GM19438 (cell line): ENCODE data around the gene C4orf50.

ENCODE experiments used
- ATAC-seq: cut with Tn5 transposase; IDR thresholded peaks from one replicate; pipeline ENCODE4 v1.9.1; 2021; ENCODE audit warnings: low read depth; ENCODE audit not compliant: unreplicated experiment

Gene C4orf50

DNA sequence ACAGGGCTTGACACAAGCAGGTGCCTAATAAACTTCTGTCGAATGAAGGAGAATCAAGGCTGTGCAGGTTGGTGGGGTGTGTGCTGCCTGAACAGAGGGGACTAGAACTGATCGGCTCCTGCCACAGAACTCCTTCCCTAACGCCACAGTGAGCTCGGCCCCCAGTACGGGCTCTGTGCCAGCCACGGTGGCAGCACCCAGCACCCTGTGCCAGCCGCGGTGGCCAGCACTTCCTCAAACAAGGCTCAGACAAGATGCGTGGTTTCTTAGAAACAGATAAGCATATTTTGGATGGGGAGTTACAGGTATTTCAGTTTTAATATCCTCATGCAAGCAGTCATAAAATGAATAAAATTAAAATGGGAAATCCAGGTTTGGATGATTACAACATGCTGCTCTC, 26.0 kb upstream of the C4orf50 start:
- no peak for ATAC-seq

DNA sequence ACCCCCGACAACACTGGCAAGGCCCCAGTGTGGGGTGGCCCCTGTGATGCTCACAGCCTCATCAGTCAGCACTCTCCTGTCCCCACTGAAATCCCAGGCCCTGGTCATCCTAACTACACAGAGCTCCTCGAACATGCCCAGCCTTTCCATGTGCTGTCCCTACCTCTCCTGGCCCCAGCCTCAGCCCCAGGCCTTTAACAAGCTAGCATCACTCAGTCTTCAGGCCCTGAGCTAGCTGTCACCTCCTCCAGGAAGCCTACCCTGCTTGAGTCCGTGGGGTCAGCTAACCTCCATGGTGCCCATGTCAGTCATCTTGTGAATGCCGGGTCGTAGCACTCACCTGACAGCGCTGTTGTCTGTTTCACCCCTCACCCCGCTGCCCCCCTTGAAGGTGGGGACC, 25.6 kb upstream of the C4orf50 start:
- no peak for ATAC-seq

- ATAC-seq = no peak
Measured at GRCh38 chr4:6043188-6043587, 25.0 kb upstream of the C4orf50 start.

DNA sequence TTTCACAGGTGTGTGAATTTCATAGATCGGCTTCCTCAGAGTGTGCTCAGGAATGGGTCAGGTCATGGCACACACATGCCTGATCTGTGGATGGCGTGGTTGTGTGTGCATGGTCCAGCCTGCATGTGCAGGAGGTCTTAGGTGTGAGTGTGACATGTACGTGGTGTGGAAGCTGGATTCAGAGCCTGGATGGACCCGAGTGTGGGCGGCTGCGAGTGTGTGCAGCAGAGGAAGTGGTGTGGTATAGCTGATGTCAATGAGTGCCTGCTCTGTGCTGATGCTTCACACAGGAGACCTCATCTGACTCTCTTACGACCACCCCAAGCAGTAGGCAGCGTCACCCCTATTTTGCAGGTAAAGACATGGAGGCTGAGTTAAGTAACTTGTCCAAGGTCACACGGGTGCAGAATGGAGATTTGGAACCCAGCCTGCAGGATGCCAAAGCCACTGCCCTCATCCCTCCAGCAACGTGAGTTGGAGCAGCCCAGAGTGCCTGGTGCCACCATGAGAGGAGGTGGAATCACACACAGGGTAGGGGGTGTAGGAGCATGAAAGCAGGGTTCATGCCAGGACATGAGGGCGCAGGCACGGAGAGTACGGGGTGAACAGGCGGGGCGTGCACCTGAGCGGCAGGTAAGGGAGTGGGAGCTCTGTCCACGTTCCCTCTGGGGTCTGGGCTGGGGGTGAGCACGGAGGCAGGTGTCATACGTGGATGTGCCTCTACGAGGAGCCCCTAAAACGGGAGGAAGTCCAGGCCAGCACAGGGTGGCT, 24.2 kb upstream of the C4orf50 start:
- ATAC-seq = no peak

- no peak for ATAC-seq
Measured at GRCh38 chr4:6041800-6042199, 23.6 kb upstream of the C4orf50 start.

DNA sequence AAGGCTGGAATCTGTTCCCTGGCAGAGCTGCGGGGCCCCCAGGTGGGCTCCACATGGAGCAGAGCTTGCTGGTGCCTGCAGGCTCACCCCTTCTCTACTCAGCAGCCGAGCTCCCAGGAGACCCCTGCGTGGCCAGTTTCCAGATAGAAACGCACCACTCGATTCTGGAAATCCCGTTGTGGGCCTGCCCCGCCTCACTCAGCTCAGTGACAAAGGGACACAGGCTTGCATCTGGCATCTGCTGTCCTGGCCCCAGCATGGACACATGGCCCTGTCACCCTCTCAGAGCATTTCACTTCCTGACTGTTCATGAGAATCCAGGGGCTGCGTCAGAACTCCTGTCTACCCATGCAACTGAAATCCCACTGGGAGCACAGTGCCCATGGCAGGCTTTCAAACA, 20.5 kb upstream of the C4orf50 start:
- ATAC-seq = no peak

- no peak for ATAC-seq
Measured at GRCh38 chr4:6035786-6036185, 17.6 kb upstream of the C4orf50 start.

- ATAC-seq = no peak
Measured at GRCh38 chr4:6033381-6033780, 15.2 kb upstream of the C4orf50 start.

GRCh38 chr4:6032249-6033244, 14.3 kb upstream of the C4orf50 start:
- no peak for ATAC-seq

GRCh38 chr4:6031846-6032245, 13.6 kb upstream of the C4orf50 start:
- no peak for ATAC-seq

GRCh38 chr4:6030679-6031078, 12.4 kb upstream of the C4orf50 start:
- ATAC-seq = no peak

DNA sequence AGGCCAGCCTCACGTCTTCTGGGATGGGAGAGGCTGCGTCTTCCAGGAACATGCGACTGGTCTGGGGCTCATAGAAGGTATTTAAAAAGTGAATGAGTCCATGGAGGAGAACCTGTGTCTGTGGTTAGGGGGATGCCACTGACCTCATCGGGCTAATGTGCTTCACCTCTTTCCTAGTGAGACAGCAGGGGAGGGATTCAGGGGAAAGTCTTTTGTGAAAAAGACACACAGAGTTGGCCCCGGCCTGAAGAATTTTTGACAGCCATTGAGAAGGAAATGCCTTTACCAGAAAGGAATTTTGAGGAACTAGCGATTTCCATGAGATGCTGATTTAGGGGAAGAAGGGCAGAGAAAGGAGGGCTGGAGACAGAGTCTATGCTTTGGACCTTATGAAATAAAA, 11.0 kb upstream of the C4orf50 start:
- ATAC-seq = no peak

DNA sequence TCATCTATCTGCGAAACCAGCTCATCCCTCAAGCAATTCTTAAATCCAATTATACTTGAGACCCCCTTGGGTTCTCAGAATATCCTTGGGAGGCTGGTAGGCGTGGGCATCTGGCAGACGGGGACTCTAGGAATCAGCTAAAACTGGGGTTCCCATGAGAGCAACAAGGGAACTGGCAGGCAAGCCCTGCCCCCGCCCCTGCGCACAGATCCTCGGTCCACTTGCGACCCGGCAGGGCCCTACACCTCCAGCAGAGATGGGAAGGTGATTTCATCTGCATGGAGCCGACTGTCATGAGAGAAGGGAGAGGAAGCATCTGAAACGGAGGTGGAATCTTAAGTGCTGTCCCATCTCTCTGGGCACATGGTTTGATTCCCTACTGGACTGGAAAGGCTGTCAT, 9.9 kb upstream of the C4orf50 start:
- no peak for ATAC-seq

GRCh38 chr4:6027392-6027791, 9.2 kb upstream of the C4orf50 start:
- ATAC-seq = no peak

DNA sequence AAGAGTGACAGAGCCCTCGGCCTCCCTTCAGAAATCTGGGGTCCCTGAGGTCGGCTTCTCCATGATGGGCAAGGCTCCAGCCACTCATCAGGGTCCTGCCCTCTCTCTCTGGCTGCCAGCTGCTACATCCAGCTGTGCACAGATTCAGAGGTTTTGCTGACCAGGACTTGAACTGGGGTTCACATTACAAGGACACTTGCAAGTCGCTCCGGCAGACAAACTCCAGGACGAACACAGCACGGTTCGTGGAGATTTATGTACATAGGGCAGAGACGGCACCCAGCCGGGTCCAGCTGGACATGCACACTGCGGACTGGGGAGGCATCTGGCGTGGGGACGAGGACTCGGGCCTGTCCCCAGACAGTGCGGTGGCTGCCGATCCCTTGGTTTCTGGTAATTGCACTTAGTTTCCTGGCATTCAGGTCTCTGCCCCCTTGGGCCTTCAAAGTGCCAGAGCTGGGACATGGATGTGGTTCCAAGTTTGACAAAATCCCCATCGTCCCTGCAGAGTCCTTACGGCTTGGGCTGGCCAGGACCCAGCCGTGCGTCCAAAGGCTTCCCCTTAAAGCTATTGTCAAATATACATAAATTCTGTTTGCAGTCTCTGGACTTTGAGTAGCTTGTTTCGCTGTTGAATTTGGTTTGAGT, 6.2 kb upstream of the C4orf50 start:
- no peak for ATAC-seq

- ATAC-seq = no peak
Measured at GRCh38 chr4:6023731-6024130, 5.5 kb upstream of the C4orf50 start.

- no peak for ATAC-seq
Measured at GRCh38 chr4:6022607-6023288, 4.5 kb upstream of the C4orf50 start.

DNA sequence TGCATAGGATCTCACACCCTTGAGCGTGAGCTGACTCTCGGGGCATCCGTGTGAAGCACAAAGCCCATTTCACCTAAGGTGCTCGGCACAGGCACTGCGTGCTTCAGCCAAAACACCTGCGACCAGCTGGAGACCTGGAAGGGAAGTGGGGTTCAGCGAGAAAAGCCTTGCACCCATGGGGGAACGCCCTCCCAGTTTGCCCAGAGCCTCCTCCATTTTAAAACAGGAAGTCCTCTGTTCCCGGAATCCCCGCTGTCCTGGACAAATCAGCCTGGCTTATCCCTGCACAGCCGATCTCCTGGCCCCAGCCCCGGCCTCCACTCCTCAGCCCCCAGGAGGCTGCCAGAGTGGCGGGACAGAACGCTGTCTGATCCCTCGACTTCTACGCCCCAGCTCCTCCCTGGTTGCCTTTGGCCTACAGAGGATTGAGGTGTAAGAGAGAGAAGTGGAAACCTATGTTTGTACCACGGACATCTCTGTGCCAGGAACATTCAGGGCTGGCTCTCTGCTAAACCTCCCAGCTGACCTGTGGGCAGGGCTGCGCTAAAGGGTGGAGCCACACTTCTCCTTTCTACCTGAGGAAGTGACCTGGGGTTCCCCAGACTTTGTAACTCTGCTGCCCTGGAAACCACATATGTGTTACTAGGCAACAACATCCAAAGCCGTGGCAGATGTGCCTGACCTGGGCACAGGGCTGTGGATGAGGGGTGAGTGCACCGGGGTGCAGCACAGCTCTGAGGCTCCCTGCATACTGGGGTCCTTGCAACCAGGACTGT, 3.8 kb upstream of the C4orf50 start:
- ATAC-seq = no peak

- ATAC-seq = no peak
Measured at GRCh38 chr4:6020613-6021012, 2.4 kb upstream of the C4orf50 start.
